ENCODE data around the gene LIG1.
"Not testable (repeated sequence)": the region's sequence is repeated elsewhere in the genome, so short reads cannot be mapped to it uniquely, and the experiment has no call there.

The LIG1 gene

DNA sequence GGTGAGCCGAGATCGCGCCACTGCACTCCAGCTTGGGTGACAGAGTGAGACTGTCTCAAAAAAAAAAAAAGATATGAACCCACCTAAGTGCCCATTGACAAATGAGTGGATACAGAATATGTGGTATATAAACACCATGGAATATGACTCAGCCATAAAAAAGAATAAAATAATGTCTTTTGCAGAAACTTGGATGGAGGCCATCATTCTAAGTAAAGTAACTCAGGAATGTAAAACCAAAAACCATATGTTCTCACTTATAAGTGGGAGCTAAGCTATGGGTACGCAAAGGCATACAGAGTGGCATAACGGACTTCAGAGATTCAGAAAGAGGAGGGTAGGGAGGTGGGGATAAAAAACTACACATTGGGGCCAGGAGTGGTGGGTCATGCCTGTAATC lies 89.0 kb downstream of the LIG1 start:
- DNase-seq (ENCODE audit: low spot score) = no peak

DNA sequence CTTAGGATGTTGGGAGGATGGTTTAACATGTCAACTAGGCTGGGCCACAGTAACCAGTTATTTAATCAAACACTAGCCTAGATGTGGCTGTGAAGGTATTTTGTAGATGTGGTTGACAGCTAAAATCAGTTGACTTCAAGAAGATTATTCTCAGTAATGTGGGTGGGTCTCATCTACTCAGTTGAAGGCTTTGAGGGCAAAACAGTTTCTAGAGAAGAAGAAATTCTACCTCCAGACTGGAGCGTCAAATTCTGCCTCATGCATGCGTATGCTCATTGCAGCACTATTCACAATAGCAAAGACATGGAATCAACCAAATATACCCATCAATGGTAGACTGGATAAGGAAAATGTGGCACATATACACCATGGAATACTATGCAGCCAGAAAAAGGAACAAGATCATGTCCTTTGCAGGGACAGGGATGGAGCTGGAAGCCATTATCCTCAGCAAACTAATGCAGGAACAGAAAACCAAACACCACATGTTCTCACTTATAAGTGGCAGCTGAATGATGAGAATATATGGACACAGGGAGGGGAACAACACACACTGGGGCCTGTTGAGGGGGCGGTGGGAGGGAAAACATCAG lies 99.9 kb downstream of the LIG1 start:
- DNase-seq (ENCODE audit: low spot score) = not testable (repeated sequence)

- no peak for DNase-seq (ENCODE audit: low spot score)
These were observed 100.7 kb downstream of the LIG1 start for GRCh38 chr19:48069435-48069834.
